CD4-positive, alpha-beta T cell treated with Interferon gamma for 1 hour (primary cell): ENCODE data around the gene CYP27C1.
"Not testable (repeated sequence)": the region's sequence is repeated elsewhere in the genome, so short reads cannot be mapped to it uniquely, and the experiment has no call there.

Source experiments
- DNase-seq: peaks from one replicate; pipeline ENCODE4 v3.0.0-alpha.2; 2020

CYP27C1 gene, protein sequence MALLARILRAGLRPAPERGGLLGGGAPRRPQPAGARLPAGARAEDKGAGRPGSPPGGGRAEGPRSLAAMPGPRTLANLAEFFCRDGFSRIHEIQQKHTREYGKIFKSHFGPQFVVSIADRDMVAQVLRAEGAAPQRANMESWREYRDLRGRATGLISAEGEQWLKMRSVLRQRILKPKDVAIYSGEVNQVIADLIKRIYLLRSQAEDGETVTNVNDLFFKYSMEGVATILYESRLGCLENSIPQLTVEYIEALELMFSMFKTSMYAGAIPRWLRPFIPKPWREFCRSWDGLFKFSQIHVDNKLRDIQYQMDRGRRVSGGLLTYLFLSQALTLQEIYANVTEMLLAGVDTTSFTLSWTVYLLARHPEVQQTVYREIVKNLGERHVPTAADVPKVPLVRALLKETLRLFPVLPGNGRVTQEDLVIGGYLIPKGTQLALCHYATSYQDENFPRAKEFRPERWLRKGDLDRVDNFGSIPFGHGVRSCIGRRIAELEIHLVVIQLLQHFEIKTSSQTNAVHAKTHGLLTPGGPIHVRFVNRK

DNA sequence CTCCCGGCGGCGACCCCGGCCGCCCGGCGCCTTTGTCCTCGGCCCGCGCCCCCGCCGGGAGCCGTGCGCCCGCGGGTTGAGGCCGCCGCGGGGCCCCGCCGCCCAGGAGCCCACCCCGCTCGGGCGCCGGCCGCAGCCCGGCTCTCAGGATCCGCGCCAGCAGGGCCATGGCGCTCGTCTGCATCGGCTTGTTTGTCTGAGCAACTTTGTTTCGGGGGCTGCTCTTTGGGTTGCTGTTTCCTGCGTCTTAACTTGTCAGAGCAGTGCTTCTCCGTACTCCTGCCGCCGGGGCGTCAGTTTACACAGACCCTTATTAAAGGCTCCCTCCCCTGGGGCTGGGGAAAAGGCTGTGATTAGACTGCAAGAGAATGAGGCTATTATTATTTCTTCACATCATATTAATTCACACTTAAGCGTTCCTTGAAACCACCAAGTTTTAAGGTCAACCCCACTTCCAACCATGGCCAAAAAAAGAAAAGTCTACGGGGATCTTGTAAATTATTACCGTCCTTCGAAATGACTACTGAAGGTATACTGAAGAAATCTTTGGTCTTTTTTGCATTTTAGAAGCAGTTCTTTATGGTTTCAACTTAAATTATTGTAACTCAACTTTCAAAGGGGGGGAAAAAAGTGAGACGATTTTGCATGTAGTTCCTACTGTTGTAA, at the start of gene CYP27C1:
Gene CYP27C1, minus strand, starts transcription at position 198 of the 666 bp plus-strand sequence. Its CDS starts 29 bp downstream, at position 169.
- DNase-seq: no peak

DNA sequence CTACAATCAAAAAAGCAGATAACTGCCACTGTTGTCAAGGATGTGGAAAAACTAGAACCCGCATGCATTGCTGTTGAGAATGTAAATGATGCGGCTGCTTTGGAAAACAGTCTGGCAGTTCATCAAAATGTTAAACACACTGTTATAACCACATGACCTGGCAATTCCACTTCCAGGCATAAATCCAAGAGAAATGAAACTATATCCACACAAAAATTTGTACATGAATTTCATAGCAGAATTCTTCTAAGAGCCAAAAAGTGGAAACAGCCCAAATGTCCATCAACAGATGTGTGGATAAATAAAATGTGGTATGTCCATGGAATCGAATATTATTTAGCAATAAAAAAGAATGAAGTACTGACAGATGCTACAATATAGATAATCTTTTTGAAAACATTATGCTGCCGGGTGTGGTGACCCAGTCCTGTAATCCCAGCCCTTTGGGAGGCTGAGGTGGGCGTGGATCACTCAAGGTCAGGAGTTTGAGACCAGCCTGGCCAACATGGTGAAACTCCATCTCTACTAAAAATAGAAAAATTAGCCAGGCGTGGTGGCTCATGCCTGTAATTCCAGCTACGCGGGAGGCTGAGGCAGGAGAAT, 41.8 kb upstream of the CYP27C1 start:
- no peak for DNase-seq

DNA sequence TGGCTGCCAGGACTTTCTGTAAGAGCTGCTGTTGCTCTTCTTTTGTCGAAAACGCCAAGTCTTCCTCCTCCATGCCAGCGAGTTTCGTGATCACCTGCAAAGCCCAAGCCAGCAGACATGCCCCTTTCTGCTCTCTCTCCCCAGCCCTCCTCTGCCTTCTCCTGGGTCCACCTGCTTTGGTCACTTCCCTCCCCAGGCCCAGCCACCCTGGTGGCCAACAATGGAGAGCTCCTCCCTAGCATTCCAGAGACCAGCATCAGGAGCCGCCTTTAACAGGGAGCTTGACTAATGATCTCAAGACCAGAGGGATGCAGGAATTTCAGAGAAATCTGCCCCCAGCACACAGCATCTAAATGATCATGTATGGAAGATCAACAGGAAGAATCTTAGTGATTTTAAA, 39.3 kb upstream of the CYP27C1 start:
- no peak for DNase-seq

DNA sequence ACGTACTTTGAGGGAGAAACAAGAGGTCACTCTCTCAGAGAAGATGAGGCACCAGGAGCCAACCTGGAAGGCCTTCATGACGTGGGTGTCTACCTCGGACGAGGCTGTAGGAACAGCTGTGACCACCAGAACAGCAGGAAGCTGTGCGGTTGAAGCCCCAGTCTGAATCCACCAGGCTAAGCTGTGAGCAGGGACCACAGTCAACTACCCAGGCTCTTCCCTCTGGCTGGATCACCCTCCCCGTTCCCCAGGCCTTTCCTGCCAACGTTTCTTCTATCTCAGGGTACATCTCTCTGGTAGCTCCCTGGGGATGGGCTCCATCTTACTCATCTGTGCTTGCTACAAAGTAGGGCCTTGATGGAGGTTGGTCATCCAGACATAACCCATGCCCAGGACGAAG, 36.8 kb upstream of the CYP27C1 start:
- no peak for DNase-seq

DNA sequence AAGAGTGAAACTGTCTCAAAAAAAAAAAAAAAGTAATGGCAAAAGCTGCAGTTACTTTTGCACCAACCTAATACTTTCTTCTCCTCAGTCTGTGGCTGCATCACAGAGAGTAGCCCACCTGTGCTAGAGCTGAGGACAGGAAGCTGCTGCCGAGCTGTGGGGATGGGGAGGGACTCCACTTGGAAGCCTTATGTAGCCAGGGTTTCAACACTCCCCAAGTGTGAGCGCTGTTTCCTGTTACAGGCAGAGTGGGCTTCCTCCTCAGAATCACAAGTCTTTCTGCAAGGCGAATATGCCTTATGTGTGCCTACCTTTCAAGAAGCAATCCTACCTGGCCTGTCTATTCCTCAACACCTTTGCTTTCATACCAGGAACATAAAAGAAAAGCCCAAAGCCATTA, 36.3 kb upstream of the CYP27C1 start:
- no peak for DNase-seq

DNA sequence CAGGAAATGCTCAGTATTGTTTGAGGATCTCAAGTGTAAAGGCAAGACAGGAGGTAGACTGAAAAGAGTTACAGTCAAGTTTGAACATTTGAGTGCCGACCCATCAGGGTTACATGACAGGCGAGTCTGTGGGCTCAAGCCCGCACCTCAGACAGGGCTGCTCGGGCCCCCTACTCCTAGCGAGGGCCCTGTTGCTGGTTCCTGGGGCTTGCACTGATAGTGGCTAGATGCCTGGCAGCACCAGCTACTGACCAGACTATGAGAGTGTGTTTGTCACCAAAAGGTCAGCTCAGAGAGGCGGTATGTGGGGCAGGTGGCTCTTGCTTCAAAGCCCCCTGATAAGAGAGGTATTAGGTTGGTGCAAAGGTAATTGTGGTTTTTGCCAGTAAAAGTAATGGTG, 35.6 kb upstream of the CYP27C1 start:
- DNase-seq: no peak

DNA sequence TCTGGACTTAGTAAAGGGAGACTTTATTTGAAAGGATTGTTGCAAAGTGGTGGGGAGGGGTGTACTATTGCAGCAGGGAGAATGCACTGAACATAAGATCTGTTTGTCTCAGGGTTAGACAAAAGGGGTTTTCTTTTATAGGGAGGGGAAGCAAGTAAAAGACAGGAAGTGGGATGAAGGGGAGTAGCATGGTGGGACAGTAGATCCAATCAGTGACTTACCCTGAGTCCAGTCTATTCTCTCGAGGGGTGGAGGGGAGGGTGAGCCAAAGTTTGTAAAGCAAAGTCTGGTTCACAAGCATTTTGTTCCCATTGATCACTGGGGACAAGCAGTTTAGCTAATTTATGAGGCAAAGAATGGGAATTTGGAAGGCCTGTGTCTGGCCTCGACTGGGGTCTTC, 35.0 kb upstream of the CYP27C1 start:
- DNase-seq: no peak

DNA sequence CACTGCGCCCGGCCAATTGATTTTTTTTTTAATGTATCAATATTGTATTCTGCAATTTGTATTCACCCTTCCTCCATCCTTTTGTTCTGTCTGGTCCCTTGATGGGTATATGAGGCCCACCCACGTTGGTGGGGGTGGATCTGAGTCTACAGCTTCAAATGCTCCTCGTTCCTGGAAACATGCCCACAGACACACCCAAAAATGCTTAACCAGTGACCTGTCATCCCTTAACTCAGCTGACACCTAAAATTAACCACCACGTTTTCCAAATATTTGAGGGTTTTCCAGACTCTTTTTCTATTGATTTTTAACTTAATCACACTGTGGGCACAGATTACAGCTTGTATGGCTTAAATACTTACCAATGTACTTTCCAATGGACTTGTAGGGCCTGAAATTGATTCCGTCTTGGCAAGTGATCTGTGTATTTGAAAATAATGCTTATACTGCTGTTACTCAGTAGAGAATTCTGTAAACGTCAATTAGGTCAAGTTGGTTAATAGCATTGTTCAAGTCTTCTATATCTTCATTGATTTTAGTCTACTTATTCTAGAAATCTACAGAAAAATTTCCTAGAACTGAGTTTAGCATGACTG, 34.4 kb upstream of the CYP27C1 start:
- DNase-seq: no peak

DNA sequence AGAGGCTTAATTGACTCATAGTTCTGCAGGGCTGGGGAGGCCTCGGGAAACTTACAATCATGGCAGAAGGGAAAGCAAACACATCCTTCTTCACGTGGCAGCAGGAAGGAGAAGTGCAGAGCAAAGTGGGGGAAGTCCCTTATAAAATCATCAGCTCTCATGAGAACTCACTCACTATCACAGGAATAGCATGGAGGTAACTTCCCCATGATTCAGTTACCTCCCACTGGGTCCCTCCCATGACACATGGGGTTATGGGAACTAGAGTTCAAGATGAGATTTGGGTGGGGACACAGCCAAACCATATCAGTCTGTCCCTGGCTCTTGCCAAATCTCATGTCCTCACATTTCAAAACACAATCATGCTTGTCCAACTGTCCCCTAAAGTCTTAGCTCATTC, 21.1 kb upstream of the CYP27C1 start:
- DNase-seq: not testable (repeated sequence)

DNA sequence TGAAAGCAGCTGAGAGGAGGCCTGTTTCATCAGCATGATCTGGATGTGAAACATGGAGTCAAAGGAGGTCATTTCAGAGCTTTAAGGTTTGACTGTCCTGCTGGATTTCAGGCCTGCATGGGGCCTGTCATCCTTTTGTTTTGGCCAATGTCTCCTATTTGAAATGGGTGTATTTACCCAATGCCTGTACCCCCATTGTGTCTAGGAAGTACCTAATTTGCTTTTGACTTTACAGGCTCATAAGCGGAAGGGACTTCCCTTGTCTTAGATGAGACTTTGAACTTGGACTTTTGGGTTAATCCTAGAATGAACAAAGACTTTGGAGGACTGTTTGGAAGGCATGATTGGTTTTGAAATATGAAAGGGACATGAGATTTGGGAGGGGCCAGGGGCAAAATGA, 19.3 kb upstream of the CYP27C1 start:
- no peak for DNase-seq

DNA sequence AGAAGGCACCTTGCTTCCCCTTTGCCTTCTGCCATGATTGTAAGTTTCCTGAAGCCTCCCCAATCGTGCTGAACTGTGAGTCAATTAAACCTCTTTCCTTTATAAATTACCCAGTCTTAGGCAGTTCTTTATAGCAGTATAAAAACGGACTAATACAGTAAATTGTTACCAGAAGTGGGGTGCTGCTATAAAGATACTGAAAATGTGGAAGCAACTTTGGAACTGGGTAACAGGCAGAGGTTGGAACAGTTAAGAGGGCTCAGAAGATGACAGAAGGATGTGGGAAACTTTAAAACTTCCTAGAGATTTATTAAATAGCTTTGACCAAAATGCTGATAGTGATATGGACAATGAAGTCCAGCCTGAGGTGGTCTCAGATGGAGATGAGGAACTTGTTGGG, 17.7 kb upstream of the CYP27C1 start:
- not testable (repeated sequence) for DNase-seq

DNA sequence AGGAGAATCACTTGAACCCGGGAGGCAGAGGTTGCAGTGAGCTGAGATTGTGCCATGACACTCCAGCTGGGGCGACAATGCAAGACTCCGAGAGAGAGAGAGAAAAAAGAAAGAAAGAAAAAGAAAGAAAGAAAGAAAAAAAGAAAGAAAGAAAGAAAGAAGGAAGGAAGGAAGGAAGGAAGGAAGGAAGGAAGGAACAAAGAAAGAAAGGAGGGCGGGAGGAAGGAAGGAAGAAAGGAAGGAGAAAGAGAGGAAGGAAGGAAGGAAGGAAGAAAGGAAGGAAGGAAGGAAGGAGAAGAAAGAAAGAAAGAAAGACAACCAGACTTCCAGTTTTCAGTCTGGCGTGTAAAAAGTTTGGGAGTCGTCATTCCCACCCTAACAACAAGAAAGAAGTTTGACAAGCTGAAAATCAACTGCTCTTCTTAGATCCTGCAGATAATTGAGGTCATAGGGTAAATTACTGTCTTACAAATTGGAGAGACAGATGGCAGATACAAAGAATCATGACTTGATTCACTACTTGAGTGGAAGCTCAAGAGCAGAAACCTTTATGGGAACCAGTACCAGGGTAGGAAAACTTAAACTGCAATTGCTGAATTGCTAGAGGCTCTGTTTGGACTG, 15.1 kb upstream of the CYP27C1 start:
- DNase-seq: no peak

DNA sequence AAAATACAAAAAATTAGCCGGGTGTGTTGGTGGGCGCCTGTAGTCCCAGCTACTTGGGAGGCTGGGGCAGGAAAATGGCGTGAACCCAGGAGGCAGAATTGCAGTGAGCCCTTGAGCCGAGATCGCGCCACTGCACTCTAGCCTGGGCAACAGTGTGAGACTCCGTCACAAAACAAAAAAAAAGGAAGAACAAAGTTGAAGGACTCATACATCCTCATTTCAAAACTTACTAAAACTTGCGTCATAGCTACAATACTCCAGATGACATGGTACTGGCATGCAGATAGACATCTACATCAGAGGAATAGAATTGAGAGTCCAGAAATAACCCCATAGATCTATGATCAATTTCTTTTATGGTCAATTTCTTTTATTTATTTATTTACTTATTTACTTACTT, 13.6 kb upstream of the CYP27C1 start:
- DNase-seq: no peak

DNA sequence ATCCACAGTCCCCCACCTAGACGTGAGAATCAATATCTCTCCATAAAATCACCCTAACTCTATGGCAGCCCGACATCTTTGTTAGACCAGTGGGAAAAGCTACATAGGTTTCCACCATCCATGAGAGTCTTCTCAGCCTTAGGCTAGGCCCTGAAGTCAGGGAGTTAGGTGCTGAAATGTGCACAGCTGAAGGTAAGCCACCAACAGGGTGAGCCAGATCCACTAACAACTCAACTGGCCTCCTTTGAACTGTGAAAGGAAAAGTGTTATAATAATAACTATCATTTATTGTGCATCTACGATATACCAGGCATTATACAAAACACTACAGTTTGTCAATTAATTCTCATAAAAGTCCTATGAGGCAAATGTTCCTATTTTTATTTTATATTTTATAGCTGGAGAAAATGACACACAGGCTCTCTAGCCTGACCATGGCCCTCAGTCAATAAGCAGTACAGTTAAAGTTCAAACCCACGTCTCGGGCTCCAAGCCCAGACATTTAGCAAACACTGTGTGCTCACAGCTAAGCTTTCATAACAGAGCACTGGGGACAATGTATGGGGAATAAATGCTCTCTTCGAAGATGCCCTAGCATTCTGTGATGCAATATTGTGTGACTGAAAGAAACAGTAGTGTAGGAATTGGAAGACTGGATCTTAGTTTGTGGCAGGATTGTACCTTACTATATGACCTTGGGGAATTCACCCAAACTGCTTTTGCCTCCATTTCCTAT, 11.2 kb upstream of the CYP27C1 start:
- no peak for DNase-seq

DNA sequence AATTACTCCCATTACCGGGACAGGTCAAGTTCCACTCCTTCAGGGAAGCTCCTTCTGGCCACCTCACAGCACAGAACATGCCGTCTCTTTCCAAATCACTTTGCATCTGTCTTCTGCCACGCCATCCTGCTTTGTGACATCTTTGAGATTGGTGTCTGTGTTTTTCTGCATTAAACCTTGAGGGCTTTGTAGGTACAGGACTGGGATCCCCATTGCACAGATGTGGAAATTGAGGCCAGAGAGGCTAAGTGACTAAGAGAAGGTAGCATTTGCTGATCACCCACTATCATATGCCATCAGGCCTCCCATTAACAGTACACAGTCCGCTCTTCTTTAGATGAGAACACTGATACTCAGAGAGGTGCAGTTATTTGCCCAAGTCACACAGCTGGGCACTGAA, 9.5 kb upstream of the CYP27C1 start:
- DNase-seq: no peak

DNA sequence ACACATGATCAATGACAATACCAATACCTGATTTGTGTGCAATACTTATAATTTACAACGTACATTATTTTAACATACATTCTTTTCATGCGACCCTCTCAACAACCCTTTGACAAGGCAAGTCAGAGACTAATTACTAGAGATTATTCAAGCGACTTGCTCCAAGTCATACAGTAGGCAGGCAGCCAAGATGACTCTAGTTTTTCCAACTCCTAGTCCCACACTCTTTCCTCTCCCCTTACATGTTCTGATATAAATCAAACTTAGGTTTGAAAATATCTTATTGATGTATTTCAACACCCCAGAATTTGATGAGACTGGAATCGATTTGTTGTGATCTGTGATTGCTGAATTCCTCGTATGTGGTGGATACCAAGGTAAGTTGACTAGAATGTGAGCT, 8.0 kb upstream of the CYP27C1 start:
- DNase-seq: no peak

DNA sequence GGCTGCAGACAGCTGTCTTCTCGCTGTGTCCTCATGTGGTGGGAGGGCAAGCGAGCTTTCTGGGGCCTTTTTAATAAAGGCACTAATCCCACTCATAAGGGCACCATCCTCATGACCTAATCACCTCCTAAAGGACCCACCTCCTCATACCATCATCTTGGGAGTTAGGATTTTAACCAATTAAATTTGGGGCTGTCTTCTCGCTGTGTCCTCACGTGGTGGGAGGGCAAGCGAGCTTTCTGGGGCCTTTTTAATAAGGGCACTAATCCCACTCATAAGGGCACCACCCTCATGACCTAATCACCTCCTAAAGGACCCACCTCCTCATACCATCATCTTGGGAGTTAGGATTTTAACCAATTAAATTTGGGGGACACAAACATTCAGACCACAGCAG, 7.2 kb upstream of the CYP27C1 start:
- not testable (repeated sequence) for DNase-seq

DNA sequence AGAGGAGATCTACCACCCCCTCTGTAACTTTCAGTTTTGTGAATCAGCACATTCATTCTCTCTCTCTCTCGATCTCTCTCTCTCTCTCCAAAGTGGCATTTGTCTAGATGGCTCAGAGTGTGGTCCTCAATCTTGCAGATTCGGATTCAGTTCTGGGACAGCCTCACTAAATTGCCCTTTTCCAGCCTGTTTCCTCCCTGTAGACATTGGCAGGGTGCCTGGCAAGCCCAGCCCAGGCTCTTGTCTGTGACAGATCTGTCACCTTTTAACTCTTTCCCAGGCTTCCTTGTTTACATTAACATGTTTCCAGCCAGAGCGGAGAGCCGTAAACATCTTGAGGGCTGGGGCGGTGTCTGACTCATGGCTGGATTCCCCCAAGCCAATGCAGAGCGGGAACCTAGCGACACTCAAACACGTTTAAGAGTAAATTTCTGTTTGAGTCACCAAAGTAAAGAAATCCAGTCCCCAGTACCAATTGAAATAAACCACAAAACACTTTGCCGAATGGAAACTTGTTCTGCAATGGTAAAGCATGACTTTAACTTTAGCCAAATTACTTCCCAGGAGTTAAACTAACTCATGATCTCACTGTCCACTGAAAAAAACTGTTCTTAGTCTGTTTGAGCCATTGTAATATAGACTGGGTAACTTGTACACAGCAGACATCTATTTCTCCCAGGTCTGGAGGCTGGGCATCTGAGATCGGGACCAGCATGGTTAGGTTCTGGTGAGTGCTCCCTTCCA, 6.6 kb upstream of the CYP27C1 start:
- no peak for DNase-seq

DNA sequence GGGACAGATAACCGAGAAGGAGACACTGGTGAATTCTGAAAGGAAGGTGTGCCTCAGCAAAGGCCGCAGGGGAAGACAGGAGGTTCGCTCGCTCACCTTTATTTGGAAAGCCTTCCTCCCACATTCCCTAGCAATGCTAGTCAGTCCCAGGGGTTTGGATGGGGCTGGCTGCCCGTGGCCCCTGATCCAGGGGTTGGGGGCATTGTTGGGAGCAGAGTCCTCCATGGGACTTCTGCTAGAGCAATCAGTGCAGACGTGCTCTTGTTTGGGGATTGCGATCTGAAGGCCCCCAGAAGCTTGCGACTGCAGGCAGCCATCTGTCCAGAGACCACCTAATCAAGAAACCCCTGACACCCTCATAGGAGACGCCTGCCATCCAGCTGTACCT, 6.0 kb upstream of the CYP27C1 start:
- DNase-seq: no peak

DNA sequence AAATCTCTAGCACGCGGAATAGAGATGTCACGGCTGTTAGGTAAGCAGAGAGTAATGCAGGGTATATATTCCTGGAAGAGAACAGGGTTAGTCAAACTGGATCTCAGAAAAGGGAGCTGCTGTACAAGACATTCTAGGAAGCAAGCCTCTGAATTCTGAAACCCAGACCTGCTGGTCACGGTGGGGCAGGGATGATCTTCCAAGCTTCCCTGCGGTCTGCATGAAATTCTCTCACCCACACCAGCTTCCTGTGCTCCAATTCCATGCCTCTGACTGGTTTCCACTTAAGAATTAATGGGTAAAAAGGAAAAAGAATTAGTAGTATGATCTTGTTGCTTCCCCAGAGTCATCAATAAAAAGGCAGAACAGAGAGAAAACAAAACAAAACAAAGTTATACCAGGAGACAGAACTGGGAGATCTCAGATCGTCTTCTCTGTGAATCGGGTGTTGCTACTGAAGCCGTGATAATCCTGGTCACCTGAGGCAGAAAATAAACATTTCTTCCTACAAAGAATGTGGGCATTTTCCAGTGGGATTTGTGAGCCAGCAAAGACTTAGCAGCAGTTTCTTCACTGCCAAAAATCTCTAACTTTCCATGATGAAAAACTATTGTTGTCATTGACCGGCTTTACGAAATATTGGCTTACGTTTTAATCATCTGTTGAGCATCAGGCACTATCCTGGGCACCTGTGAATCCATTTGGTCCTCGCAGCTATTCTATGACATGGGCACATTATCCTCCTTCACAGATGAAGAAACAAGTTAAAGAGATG, 5.3 kb upstream of the CYP27C1 start:
- no peak for DNase-seq

DNA sequence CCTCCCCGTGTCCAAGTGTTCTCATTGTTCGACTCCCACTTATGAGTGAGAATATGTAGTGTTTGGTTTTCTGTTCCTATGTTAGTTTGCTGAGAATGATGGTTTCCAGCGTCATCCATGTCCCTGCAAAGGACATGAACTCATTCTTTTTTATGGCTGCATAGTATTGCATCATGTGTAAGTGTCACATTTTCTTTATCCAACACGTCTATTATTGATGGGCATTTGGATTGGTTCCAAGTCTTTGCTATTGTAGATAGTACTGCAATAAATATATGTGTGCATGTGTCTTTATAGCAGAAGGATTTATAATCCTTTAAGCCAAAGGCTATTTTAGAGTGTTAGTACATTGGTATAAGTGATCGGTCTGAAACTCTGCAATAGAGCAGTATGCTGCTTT, 4.0 kb upstream of the CYP27C1 start:
- not testable (repeated sequence) for DNase-seq
